ENCODE measurements around the gene PSD2.

PSD2 gene

GRCh38 chr5:139814191-139814601 lies 18.6 kb downstream of the PSD2 start:
- no peak for DNase-seq

- no peak for DNase-seq
These were observed 19.2 kb downstream of the PSD2 start for GRCh38 chr5:139814704-139815280.

- DNase-seq: no peak
These were observed 21.0 kb downstream of the PSD2 start for GRCh38 chr5:139816566-139816965.

DNA sequence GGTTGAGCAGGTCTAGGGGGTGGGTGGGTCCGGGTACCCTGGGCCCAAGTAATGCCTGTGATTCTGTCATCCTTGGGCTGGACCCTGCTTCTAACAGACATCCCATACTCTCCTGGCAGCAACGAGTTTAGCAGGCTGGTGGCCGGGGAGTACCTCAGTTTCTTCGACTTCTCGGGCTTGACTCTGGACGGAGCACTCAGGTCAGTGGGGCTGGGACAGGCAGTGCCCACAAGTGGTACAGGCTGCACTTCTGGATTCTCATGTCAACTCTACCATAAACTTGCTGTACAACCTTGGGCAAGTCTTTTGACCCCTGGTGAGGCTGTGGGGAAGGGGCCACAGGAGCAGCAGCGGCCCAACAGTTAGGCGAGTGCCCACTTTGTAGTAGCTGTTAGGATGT lies 21.8 kb downstream of the PSD2 start:
- DNase-seq: no peak

- no peak for DNase-seq
These were observed 22.4 kb downstream of the PSD2 start for GRCh38 chr5:139817970-139818369.

DNA sequence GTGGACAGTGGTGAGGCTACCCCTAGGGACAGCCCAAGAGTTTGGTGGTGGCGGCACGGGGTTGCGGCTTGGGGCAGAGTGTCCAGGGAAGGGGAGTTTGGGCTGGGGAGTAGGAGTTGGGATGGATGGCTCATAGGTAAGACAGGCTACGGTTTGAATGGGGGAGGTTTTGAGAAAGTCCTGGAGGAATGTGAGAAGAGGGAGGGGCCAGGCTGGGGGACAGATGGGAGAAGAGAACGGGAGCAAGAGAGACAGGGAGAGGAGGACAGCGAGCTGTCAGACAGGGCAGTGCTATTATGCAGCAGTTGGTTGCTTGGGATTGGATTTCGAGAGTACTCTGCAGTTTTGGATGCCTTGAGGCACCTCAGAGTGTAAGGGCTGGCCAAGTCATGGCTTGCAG lies 24.5 kb downstream of the PSD2 start:
- no peak for DNase-seq

GRCh38 chr5:139820606-139821005 lies 25.0 kb downstream of the PSD2 start:
- no peak for DNase-seq

- no peak for DNase-seq
These were observed 26.4 kb downstream of the PSD2 start for GRCh38 chr5:139821806-139822552.

GRCh38 chr5:139822553-139823425 lies 27.2 kb downstream of the PSD2 start:
- DNase-seq: no peak

DNA sequence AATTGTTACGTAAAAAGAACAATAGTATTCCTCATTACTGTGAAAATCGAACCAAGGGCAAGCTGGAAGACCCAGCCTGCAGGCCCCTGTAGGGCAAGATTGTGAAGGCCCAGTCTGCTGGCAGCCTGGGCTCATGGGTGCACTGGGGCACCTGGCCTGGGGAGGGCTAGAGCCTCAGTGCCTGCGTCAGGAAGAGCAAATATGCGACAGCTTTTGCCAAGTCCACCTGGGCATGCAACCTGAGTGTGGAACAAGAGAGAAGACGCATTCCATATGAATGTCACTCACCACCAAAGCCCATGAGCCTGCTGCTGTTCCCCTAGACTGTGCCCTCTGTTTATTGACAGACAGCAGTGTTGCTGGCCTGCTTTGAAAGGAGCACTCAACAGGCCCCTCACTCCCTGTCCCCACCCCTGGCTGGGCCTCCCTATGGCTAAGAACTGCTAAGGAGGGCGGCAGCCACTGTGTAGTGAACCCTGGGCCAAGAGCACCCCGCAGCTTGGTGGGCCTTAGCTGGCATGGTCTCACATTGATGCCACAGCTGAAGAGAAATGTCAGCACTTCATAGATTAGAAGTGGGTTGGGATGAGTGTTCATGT lies 28.2 kb downstream of the PSD2 start:
- DNase-seq: no peak

- no peak for DNase-seq
These were observed 30.1 kb downstream of the PSD2 start for GRCh38 chr5:139825690-139826089.

GRCh38 chr5:139828207-139828895 lies 32.7 kb downstream of the PSD2 start:
- DNase-seq: no peak

GRCh38 chr5:139829471-139829870 lies 33.9 kb downstream of the PSD2 start:
- no peak for DNase-seq

DNA sequence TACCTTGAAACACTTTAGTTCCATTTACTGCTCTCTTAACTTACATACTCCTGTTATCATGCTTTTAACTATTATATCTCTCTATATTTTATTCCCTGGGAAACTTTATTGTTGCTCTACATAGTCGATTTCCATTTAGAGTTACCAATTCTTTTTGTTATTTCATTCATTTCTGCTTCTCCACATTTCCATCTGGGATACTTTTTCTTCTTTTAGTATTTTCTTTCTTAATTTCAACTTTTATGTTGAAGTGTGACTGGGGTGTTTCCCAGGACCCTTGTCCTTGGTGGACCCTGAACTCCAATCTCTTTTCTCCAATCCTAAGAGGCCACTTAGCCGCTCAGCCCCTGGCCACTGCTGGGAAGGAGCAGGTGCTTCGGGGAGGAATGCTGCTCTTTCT lies 36.0 kb downstream of the PSD2 start:
- no peak for DNase-seq

GRCh38 chr5:139833525-139833924 lies 37.9 kb downstream of the PSD2 start:
- no peak for DNase-seq

DNA sequence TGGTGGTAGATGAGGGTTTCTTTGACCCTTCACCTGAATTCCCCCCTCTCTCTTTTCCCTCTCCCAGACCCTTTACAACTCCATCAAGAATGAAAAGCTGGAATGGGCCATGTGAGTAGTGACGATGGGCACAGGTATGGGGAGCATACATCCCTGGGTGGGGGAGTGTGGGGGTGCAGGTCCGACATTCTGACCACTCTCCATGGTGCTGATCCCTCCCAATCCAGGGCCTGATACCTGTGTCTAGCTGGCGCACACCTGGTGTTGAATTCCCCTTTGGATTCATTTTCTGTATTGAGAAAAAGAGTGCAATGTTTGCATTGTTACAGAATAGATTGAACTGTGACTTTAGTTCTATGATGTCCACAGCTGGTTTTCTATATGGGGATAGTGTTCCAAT lies 40.0 kb downstream of the PSD2 start:
- no peak for DNase-seq

DNA sequence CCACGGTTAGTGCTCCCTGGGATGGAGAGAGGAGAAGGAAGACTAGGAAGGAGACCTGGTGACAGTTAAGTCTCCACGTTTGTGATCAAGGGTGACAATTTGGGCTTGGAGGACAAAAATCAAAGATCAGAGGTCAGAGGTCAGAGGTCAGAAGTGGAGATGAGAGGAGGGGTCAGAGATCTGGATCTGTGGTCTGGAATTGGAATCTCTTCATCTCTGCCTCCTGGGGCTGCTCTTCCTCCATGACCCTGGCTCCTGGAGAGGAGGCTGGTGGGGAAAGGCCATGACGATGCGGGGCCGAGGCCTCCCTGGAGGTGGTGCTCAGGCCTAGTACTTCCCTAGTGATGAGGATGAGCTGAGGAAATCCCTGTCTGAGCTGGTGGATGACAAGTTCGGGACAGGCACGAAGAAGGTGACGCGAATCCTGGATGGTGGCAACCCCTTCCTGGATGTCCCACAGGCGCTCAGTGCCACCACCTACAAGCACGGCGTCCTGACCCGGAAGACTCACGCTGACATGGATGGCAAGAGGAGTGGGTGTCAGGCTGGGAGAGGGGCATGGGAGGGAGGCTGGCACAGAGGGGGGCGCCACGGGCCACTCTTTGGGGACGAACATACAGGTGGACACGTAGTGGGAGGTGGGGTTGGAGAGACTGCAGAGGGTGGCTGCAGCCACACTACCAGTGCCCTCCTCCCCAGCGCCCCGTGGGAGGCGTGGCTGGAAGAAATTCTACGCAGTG lies 41.0 kb downstream of the PSD2 start:
- no peak for DNase-seq

DNA sequence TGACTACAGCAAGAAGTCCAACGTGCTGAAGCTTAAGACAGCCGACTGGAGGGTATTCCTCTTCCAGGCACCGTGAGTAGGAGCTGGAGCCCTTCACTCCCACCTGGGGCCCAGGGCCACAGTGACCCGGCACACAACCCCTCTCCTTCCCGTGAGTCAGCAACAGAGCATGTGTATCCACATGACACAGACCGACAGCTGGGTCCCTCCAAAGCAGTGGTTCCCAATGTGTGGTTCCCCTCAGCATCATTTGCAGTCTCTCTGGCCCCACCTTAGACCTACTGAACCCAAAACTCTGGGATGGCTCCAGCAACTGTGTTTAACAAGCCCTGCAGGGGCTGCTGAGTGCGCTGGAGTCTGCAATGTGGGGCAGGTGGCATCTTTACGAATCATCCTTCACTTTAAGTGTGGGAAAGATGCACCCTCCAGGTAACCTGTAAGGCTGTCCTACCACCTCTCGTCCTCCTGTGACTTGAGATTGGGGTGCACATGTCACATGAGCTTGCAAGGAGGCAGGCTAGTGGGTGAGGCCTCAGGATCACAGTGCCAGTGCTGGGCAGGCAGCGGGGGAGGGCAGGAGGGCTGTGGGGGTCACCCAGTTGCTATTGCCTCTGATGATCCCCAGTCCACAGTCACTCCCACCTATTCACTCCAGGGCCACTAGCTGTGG lies 42.2 kb downstream of the PSD2 start:
- no peak for DNase-seq

- DNase-seq: no peak
These were observed 43.0 kb downstream of the PSD2 start for GRCh38 chr5:139838381-139839197.

- no peak for DNase-seq
These were observed 43.7 kb downstream of the PSD2 start for GRCh38 chr5:139839232-139839815.

Measured in NCI-H187 treated with DMSO at 0.1 percent for 48 hours (cell line).